BE2C (cell line): ENCODE measurements around the gene MYH7.
"Not testable (repeated sequence)": the region's sequence is repeated elsewhere in the genome, so short reads cannot be mapped to it uniquely, and the experiment has no call there.

Source experiments
- DNase-seq: peaks from one replicate; pipeline ENCODE4 v3.0.0-alpha.2; 2020
- H3K27me3 ChIP-seq: fragments of 250-450 bp; sonication (Bioruptor Pico); 2 replicates; pipeline ENCODE4 v1.5.1; 2020; ENCODE audit warnings: mild to moderate bottlenecking
- H3K36me3 ChIP-seq: fragments of 250-450 bp; sonication (Bioruptor Pico); 2 replicates; pipeline ENCODE4 v1.5.1; 2020; ENCODE audit warnings: mild to moderate bottlenecking
- H3K4me1 ChIP-seq: fragments of 250-450 bp; sonication (Bioruptor Pico); 2 replicates; pipeline ENCODE4 v1.5.1; 2020
- H3K4me3 ChIP-seq: 2 replicates; pipeline ENCODE4 v1.5.1; 2011; ENCODE audit warnings: low read depth, low read length
- H3K9me3 ChIP-seq: fragments of 250-450 bp; sonication (Bioruptor Pico); 2 replicates; pipeline ENCODE4 v1.5.1; 2020
- CTCF ChIP-seq: IDR thresholded peaks from 2 replicates; pipeline ENCODE4 v1.5.1; 2012; ENCODE audit warnings: mild to moderate bottlenecking, low read depth, low read length

The MYH7 gene

GRCh38 chr14:23403139-23403438 lies 32.4 kb downstream of the MYH7 start:
- no peak for DNase-seq
- Histone ChIP-seq H3K9me3 (no peaks in the 10 kb centered on the region), H3K27me3 (peaks cover 19% of the 10 kb centered on the region), H3K4me1 (no peaks in the 10 kb centered on the region), H3K4me3 (no peak overlapping the region), H3K36me3 (no peaks in the 10 kb centered on the region)
- no peak for TF ChIP-seq CTCF

- H3K9me3 ChIP-seq, result no peaks in the 10 kb centered on the region
- H3K4me1 ChIP-seq, result no peaks in the 10 kb centered on the region
- H3K4me3 ChIP-seq, result no peak overlapping the region
- no peak for TF ChIP-seq CTCF
- DNase-seq, result no peak
- peaks cover 19% of the 10 kb centered on the region for H3K27me3 ChIP-seq
- no peaks in the 10 kb centered on the region for H3K36me3 ChIP-seq
These were observed 32.9 kb downstream of the MYH7 start for GRCh38 chr14:23402296-23403138.

GRCh38 chr14:23401291-23401690 lies 34.2 kb downstream of the MYH7 start:
- Histone ChIP-seq H3K27me3 (peaks cover 14% of the 10 kb centered on the region), H3K9me3 (no peaks in the 10 kb centered on the region), H3K4me3 (no peak overlapping the region), H3K4me1 (no peaks in the 10 kb centered on the region), H3K36me3 (no peaks in the 10 kb centered on the region)
- no peak for TF ChIP-seq CTCF
- DNase-seq, result no peak

- H3K36me3 ChIP-seq, H3K4me1 ChIP-seq, DNase-seq, H3K9me3 ChIP-seq, H3K4me3 ChIP-seq: not testable (repeated sequence)
- peaks cover 16% of the 10 kb centered on the region for H3K27me3 ChIP-seq
These were observed 34.8 kb downstream of the MYH7 start for GRCh38 chr14:23400496-23401149.

- Histone ChIP-seq H3K4me1 (no peaks in the 10 kb centered on the region), H3K36me3 (no peaks in the 10 kb centered on the region), H3K4me3 (no peak overlapping the region), H3K9me3 (no peaks in the 10 kb centered on the region), H3K27me3 (peaks cover 20% of the 10 kb centered on the region)
- no peak for DNase-seq
- TF ChIP-seq CTCF, result no peak
These were observed 35.9 kb downstream of the MYH7 start for GRCh38 chr14:23399591-23399990.

- Histone ChIP-seq H3K9me3 (no peaks in the 10 kb centered on the region), H3K36me3 (no peaks in the 10 kb centered on the region), H3K4me1 (no peaks in the 10 kb centered on the region), H3K4me3 (no peak overlapping the region), H3K27me3 (peaks cover 17% of the 10 kb centered on the region)
- TF ChIP-seq CTCF, result no peak
- DNase-seq, result no peak
These were observed 36.3 kb downstream of the MYH7 start for GRCh38 chr14:23399136-23399535.
